Muscle of leg (tissue), 11 donors: ENCODE results near the gene INTS1. TPM values are rescaled to one million over a fixed set of nuclear protein-coding genes. Genes with fewer than 3 reads are reported as not detected.
A peak's percentile ranks its signal among the peaks of the same experiment; 100 is the strongest.
"Not testable (repeated sequence)": the region's sequence is repeated elsewhere in the genome, so short reads cannot be mapped to it uniquely, and the experiment has no call there.

Source experiments
- DNase-seq: peaks from one replicate; pipeline ENCODE4 v3.0.0; 2013
- H3K27ac ChIP-seq: one replicate; pipeline ENCODE4 v1.5.1; 2013; ENCODE audit warnings: mild to moderate bottlenecking, low read length, control low read depth
- H3K27me3 ChIP-seq: one replicate; pipeline ENCODE4 v1.6.1; 2013; ENCODE audit warnings: low read length; ENCODE audit not compliant: control insufficient read depth, insufficient read depth
- H3K36me3 ChIP-seq: one replicate; pipeline ENCODE4 v1.6.1; 2013; ENCODE audit warnings: low read length; ENCODE audit not compliant: control insufficient read depth, insufficient read depth
- H3K4me1 ChIP-seq: one replicate; pipeline ENCODE4 v1.6.1; 2013; ENCODE audit warnings: low read length; ENCODE audit not compliant: control insufficient read depth, insufficient read depth
- H3K4me3 ChIP-seq: one replicate; pipeline ENCODE4 v1.5.1; 2013; ENCODE audit warnings: low read length, control low read depth
- H3K9me3 ChIP-seq: replicated peaks from 2 replicates; pipeline ENCODE4 v1.6.1; 2013; ENCODE audit warnings: low read depth, low read length; ENCODE audit not compliant: control insufficient read depth
- WGBS: methylation state at CpG from one replicate; pipeline ENCODE4 v1.1.5; 2013; ENCODE audit warnings: missing lambda C conversion rate; ENCODE audit not compliant: insufficient coverage; 5-methylcytosine and 5-hydroxymethylcytosine counted together
- polyA plus RNA-seq, 8 donors: library from polyadenylated mRNA; unstranded; fragments of 120-200 nt; gene quantifications; one replicate each; pipeline versions ENCODE4 v1.2.1 to v1.2.3, GENCODE V29; 2013; ENCODE audit warnings: inconsistent platforms in 1 of 8, low replicate concordance in 1 of 8; ENCODE audit not compliant: insufficient read length in 8 of 8, insufficient read depth in 1 of 8
- total RNA-seq: library from RNA; stranded (reverse); fragments of 120-200 nt; gene quantifications from one replicate; pipeline ENCODE4 v1.2.4, GENCODE V29; 2013

INTS1 gene
- total and polyA plus RNA-seq, 9 donors, result 16.7 to 63.4 (median 49.9) TPM

DNA sequence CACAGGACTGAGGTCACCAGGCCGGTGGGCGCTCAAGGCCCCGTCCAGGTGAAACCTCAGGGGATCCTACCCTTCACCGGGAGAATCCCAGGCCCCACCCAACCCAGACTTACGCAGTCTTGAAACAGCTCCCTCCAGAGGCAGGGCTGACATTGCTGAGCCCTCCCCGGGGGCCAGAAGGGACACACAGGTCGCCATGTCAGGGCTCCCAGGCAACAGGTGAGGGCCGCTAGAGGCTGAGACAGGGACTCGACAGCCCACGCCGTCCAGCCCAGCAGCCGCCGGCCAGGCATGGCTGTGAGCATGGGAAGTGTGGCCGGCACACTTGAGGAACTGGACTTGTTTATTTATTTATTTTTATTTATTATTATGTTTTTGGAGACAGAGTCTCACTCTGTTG, 55.2 kb downstream of the INTS1 start:
- Histone ChIP-seq H3K27me3 (no peaks in the 10 kb centered on the region), H3K36me3 (no peaks in the 10 kb centered on the region), H3K9me3 (no peaks in the 10 kb centered on the region), H3K27ac (no peak overlapping the region), H3K4me1 (peaks cover 24% of the 10 kb centered on the region), H3K4me3 (no peak overlapping the region)
- DNase-seq, result no peak
- WGBS, result 85% methylated on average over 11 of the region's 14 CpGs

DNA sequence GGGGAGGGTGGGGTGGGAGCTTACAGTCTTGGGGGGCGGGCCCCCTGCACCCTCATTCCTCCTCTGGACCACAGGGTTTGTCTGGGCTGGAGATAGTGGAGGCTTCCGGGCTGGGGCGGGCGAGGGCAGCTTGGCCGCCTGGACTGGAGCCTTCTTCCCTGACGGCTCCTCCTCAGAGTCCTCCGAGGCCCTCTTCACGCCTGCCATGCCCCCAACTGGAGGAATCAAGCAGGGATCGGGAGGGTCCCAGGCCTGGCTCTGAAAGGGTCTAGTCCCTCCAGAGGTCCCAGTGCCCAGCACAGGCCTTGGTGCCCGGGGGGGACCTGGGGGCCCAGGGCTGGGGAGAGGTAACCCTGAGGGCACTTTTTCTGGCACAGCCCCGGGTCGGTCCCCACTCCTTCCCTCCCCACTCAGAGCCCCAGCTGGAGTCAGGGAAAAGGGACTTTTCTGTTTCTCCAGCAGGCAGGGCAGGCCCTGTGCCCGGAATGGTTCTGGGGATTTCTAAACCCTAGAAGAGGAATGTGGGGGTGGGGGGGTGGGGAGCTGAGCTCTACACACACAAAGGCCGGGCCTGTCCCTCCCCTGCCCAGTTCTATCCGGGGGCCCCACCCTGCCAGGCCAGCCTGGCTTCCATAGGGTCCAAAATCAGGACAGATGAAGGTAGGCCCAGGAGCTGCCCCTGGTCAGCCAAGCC, 56.5 kb downstream of the INTS1 start:
- H3K9me3 ChIP-seq, result no peaks in the 10 kb centered on the region
- peaks cover 24% of the 10 kb centered on the region for H3K4me1 ChIP-seq
- no peak overlapping the region for H3K4me3 ChIP-seq
- peak; percentile 67 for DNase-seq
- H3K36me3 ChIP-seq, result no peaks in the 10 kb centered on the region
- peak overlapping the region; percentile 65 for H3K27ac ChIP-seq
- WGBS, result 63% methylated on average over 7 of the region's 15 CpGs
- no peaks in the 10 kb centered on the region for H3K27me3 ChIP-seq

DNA sequence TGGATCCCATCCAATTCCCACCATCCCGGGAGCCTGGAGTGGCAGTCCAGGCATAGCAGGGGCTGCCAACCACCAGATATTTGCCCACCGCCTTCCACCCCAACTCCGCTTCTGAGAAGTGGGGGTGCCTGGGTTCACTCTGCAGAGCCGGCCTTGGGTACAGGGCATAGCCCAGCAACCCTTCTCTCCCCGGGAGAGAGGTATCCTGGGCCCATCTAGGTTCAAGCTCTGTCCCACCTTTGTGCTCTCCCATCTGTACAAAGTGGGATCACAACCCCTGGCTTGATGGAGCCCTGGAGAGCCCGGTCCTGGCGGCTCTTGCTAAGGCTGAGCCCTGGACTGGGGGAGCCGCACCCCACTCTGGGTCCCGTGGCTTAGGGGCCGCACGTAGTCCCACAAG, 57.1 kb downstream of the INTS1 start:
- 44% methylated on average over 2 of the region's 11 CpGs for WGBS
- no peak for DNase-seq
- no peaks in the 10 kb centered on the region for H3K36me3 ChIP-seq
- H3K9me3 ChIP-seq, result no peaks in the 10 kb centered on the region
- peaks cover 24% of the 10 kb centered on the region for H3K4me1 ChIP-seq
- H3K27me3 ChIP-seq, result no peaks in the 10 kb centered on the region
- H3K27ac ChIP-seq, result no peak overlapping the region
- H3K4me3 ChIP-seq, result no peak overlapping the region

DNA sequence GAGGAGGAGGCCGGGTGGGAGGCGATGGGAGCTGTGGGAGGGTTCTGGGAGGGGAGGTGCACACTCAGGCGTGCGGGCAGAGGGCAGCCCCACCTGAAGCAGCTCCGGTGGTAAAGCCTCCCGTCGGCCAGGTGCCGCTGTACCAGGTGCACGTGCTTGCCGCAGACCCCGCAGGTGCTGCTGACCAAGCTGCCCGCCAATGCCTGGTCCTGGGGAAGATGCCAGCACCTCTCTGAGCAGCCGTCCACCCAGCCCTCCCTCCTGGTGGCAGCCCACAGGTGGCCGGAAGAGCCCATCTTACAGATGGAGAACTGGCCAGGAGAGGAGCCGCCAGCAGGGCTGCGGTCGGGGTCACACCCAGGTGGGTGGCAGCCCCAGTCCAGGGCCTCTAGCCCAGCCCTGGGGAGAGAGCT, 57.6 kb downstream of the INTS1 start:
- WGBS, result 54% methylated on average over 17 of the region's 17 CpGs
- H3K27ac ChIP-seq, result no peak overlapping the region
- DNase-seq, result no peak
- no peaks in the 10 kb centered on the region for H3K9me3 ChIP-seq
- no peaks in the 10 kb centered on the region for H3K27me3 ChIP-seq
- H3K36me3 ChIP-seq, result no peaks in the 10 kb centered on the region
- peaks cover 24% of the 10 kb centered on the region for H3K4me1 ChIP-seq
- H3K4me3 ChIP-seq, result no peak overlapping the region

- not testable (repeated sequence) for DNase-seq, H3K9me3 ChIP-seq, H3K27ac ChIP-seq, H3K27me3 ChIP-seq, H3K36me3 ChIP-seq, H3K4me3 ChIP-seq
- WGBS, result 43% methylated on average over 1 of the region's 5 CpGs
- H3K4me1 ChIP-seq, result peaks cover 24% of the 10 kb centered on the region
These were observed 58.2 kb downstream of the INTS1 start for GRCh38 chr7:1446026-1446425.

- no peaks in the 10 kb centered on the region for H3K27me3 ChIP-seq
- 83% methylated on average over 18 of the region's 21 CpGs for WGBS
- H3K36me3 ChIP-seq, result no peaks in the 10 kb centered on the region
These were observed 58.8 kb downstream of the INTS1 start for GRCh38 chr7:1445341-1445740.

DNA sequence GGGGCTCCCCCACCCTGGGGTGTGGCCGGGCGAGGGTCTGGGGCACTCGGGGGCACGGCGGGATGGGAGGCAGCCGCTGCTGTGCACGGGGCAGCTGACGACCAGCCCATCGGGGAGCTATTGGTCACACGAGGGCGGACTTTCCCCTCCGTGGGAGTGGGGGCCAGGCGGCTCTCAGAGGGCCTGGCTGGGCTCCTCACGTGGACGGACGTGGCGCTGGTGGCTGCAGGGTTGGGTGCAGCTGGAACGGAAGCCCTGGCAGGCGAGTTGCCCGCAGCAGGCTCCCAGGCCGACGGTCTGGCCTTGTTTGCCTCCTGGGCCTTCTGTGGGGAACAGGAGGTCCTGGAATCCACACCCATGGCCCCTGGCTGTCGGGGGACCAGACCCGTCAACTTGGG, 59.3 kb downstream of the INTS1 start:
- no peak for DNase-seq
- no peaks in the 10 kb centered on the region for H3K36me3 ChIP-seq
- H3K9me3 ChIP-seq, result no peaks in the 10 kb centered on the region
- H3K27ac ChIP-seq, result no peak overlapping the region
- no peaks in the 10 kb centered on the region for H3K27me3 ChIP-seq
- H3K4me3 ChIP-seq, result no peak overlapping the region
- WGBS, result 61% methylated on average over 20 of the region's 24 CpGs
- peaks cover 18% of the 10 kb centered on the region for H3K4me1 ChIP-seq

More at GRCh38 chr7:1445341-1445740, 58.8 kb downstream of the INTS1 start:
- Histone ChIP-seq H3K4me3 (no peak overlapping the region), H3K9me3 (no peaks in the 10 kb centered on the region), H3K4me1 (peaks cover 22% of the 10 kb centered on the region), H3K27ac (no peak overlapping the region)
- no peak for DNase-seq

GRCh38 chr7:1444214-1444924, 59.8 kb downstream of the INTS1 start:
- no peak for DNase-seq
- no peaks in the 10 kb centered on the region for H3K27me3 ChIP-seq
- peaks cover 17% of the 10 kb centered on the region for H3K4me1 ChIP-seq
- H3K4me3 ChIP-seq, result no peak overlapping the region
- 78% methylated on average over 28 of the region's 45 CpGs for WGBS
- H3K9me3 ChIP-seq, result no peaks in the 10 kb centered on the region
- H3K27ac ChIP-seq, result no peak overlapping the region
- no peaks in the 10 kb centered on the region for H3K36me3 ChIP-seq

DNA sequence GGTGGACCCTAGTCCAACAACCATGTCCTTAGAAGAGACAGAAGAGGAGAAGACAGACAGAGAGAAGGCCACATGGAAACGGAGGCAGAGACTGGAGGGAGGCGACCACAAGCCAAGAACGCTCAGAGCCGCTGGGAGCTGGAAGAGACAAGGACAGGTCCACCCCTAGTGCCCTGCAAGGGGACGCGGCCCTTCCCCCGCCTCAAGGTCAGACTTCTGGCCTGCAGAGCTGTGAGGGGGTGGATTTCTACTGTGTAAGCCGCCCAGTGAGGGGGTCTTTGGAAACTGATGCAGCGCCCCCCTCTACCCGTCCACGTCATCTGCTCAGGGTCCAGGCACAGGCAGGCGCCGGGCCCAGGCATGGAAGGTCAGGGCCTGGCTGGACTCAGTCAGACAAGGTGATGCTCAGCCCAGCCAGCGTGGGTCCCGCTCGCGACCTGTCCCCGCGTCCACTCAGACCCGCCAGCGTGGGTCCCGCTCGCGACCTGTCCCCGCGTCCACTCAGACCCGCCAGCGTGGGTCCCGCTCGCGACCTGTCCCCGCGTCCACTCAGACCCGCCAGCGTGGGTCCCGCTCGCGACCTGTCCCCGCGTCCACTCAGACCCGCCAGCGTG, 60.5 kb downstream of the INTS1 start:
- H3K4me3 ChIP-seq, DNase-seq, H3K27me3 ChIP-seq, H3K9me3 ChIP-seq, H3K36me3 ChIP-seq, H3K27ac ChIP-seq: not testable (repeated sequence)
- peaks cover 17% of the 10 kb centered on the region for H3K4me1 ChIP-seq
- WGBS, result 100% methylated on average over 5 of the region's 42 CpGs

DNA sequence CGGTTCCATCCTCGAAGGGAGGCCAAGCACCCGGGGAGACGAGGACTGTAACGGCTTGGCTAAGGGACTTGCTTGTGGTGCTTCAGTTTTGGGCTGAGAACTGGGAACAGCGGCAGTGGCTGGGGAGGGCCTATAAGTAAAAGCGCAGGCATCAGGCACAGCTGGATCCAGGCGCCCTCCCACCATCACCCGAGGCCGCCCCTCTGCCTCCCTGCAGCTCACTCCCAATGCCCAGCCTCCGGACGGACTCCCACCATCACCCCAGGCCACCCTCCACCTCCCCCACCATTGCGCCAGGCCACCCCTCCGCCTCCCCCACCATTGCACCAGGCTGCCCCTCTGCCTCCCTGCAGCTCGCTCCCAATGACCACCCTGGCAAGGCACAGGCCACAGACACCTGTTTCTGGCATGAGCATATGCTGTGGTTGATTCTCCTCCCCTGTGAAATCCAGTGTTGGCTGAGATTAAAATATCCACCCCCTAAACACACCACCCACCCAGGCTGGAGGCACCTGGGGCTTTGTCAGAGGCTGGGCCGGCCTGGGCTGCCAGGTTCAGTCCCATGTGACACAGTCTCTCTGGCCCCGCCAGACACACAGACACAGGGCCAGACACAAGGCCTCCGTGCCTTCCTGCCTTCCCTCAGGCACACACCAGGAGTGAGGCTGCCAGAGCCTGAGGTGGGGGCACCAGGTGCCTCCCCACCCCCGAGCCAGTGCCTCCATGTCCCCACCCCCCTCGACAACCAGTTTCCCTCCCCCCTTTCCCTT, 61.6 kb downstream of the INTS1 start:
- 86% methylated on average over 13 of the region's 20 CpGs for WGBS
- H3K4me3 ChIP-seq, result no peak overlapping the region
- H3K27me3 ChIP-seq, result no peaks in the 10 kb centered on the region
- no peaks in the 10 kb centered on the region for H3K36me3 ChIP-seq
- no peaks in the 10 kb centered on the region for H3K9me3 ChIP-seq
- no peak overlapping the region for H3K27ac ChIP-seq
- no peak for DNase-seq
- peaks cover 10% of the 10 kb centered on the region for H3K4me1 ChIP-seq
